ENCODE data around the gene MIPOL1. TPM values are rescaled to one million over a fixed set of nuclear protein-coding genes. Genes with fewer than 3 reads are reported as not detected.
"Not testable (repeated sequence)": the region's sequence is repeated elsewhere in the genome, so short reads cannot be mapped to it uniquely, and the experiment has no call there.

Gene MIPOL1
- total and polyA plus RNA-seq, 2 of the 13 experiments (the other 11 are each of a cell fraction or from before 2014, with no cell fraction given), result 8.6 to 34.2 TPM

- DNase-seq (ENCODE audit: low spot score); FAIRE-seq; H2AFZ ChIP-seq (ENCODE audit: low read length); H3K4me1 ChIP-seq (ENCODE audit: insufficient read depth, low read length); H3K79me2 ChIP-seq (ENCODE audit: insufficient read depth, low read length); in situ Hi-C loops (cut with HindIII; ENCODE audit: extremely low pct_ligation_motif_present, low pct_unique_long_range_greater_than_20kb); POLR2A ChIA-PET; H3K36me3 ChIP-seq (replicated peaks in 1 of 2; ENCODE audit: control insufficient read depth in 1 of 2, insufficient read depth in 2 of 2, low read length in 2 of 2); H3K9me3 ChIP-seq (ENCODE audit: low read length); H3K4me3 ChIP-seq (replicated peaks in 1 of 3; ENCODE audit: insufficient read depth in 1 of 3, low read depth in 2 of 3, low read length in 3 of 3); H3K9ac ChIP-seq (ENCODE audit: insufficient read depth, low read depth, low read length); H3K27ac ChIP-seq (ENCODE audit: extremely low read length, insufficient read depth, low read length); H3K4me2 ChIP-seq (ENCODE audit: low read depth, low read length); BruUV-seq (replicated peaks); CTCF ChIA-PET (ENCODE audit: low intra/inter-chr PET ratio, low total read pairs); H3K27me3 ChIP-seq (ENCODE audit: control insufficient read depth in 1 of 2, insufficient read depth in 2 of 2, low read length in 2 of 2); ATAC-seq; H4K20me1 ChIP-seq (ENCODE audit: insufficient read depth, low read length): not testable (repeated sequence)
- 34% methylated on average over 2 of the region's 2 CpGs for WGBS (ENCODE audit: low lambda C conversion rate)
- intact Hi-C loops (cut with micrococcal nuclease; ENCODE audit: unreplicated experiment), result loop anchor here (5.0 kb wide), 1 partner anchor 1380 kb away; no protein-coding TSS in a partner anchor
Measured at GRCh38 chr14:37162307-37162706, 35.4 kb upstream of the MIPOL1 start.

- Histone ChIP-seq H3K9me3 (ENCODE audit: low read length) (no peaks in the 10 kb centered on the region), H3K4me3 (replicated peaks in 1 of 3; ENCODE audit: insufficient read depth in 1 of 3, low read depth in 2 of 3, low read length in 3 of 3) (no peak overlapping the region), H3K79me2 (ENCODE audit: insufficient read depth, low read length) (no peaks in the 10 kb centered on the region), H4K20me1 (ENCODE audit: insufficient read depth, low read length) (no peaks in the 10 kb centered on the region), H3K4me2 (ENCODE audit: low read depth, low read length) (no peak overlapping the region), H3K4me1 (ENCODE audit: insufficient read depth, low read length) (no peaks in the 10 kb centered on the region), H3K27me3 (ENCODE audit: control insufficient read depth in 1 of 2, insufficient read depth in 2 of 2, low read length in 2 of 2) (peaks cover 0 to 7% of the 10 kb centered on the region in 2 experiments; a peak in 1 of 5 replicates), H2AFZ (ENCODE audit: low read length) (no peak overlapping the region), H3K9ac (ENCODE audit: insufficient read depth, low read depth, low read length) (no peak overlapping the region), H3K27ac (ENCODE audit: extremely low read length, insufficient read depth, low read length) (no peak overlapping the region), H3K36me3 (replicated peaks in 1 of 2; ENCODE audit: control insufficient read depth in 1 of 2, insufficient read depth in 2 of 2, low read length in 2 of 2) (no peaks in the 10 kb centered on the region)
- no peak for DNase-seq (ENCODE audit: low spot score)
- CTCF ChIA-PET (ENCODE audit: low intra/inter-chr PET ratio, low total read pairs), result no interaction called here
- in situ Hi-C loops (cut with HindIII; ENCODE audit: extremely low pct_ligation_motif_present, low pct_unique_long_range_greater_than_20kb) (no loop called here), intact Hi-C loops (cut with micrococcal nuclease; ENCODE audit: unreplicated experiment) (no loop called here)
- POLR2A ChIA-PET, result no interaction called here
- BruUV-seq (replicated peaks), result no TSS peak
- no peak for TF ChIP-seq ZNF30 (CRISPR knock-in tag; IDR thresholded peaks at IDR 0.05)
- TF ChIP-seq ZNF343 (CRISPR knock-in tag; IDR thresholded peaks at IDR 0.05), result no peak
- TF ChIP-seq ATF7 (IDR thresholded peaks at IDR 0.05), result peak; percentile 56
- TF ChIP-seq ATF7 (CRISPR knock-in tag; IDR thresholded peaks at IDR 0.05), result no peak
- TF ChIP-seq NONO (IDR thresholded peaks at IDR 0.05), result no peak
- TF ChIP-seq NONO (CRISPR knock-in tag; conservative IDR thresholded peaks at IDR 0.05), result no peak
- no peak for TF ChIP-seq NFE2L2 (IDR thresholded peaks at IDR 0.05; ENCODE audit: low read length)
- no peak for TF ChIP-seq ARHGAP35 (CRISPR knock-in tag; IDR thresholded peaks at IDR 0.05; ENCODE audit: borderline replicate concordance)
- no peak for TF ChIP-seq ZSCAN5A (CRISPR knock-in tag; IDR thresholded peaks at IDR 0.05; ENCODE audit: borderline replicate concordance)
- FAIRE-seq, result no peak
- ATAC-seq, result peak; percentile 21
- 20% methylated on average over 3 of the region's 3 CpGs for WGBS (ENCODE audit: low lambda C conversion rate)
Measured at GRCh38 chr14:37165794-37166193, 31.9 kb upstream of the MIPOL1 start.
